ENCODE data around the gene GPX8. TPM values are rescaled to one million over a fixed set of nuclear protein-coding genes. Genes with fewer than 3 reads are reported as not detected.

The GPX8 gene
- total RNA-seq, 1 experiment from 2014 or later, result 37.9 TPM

- H3K14ac ChIP-seq (ENCODE audit: insufficient read depth, low read length), result no peak overlapping the region
- H3T11ph ChIP-seq (ENCODE audit: low read length), result no peak overlapping the region
- H3K27ac ChIP-seq (ENCODE audit: insufficient read length, low read depth, low read length), result no peak overlapping the region
- H3K4me3 Mint-ChIP-seq, result no peak overlapping the region
- no peak overlapping the region for H3K18ac ChIP-seq (ENCODE audit: insufficient read length, low read depth, low read length)
- H3K79me2 ChIP-seq (ENCODE audit: insufficient read depth, low read length), result no peaks in the 10 kb centered on the region
- H3K9ac ChIP-seq (ENCODE audit: extremely low read depth, insufficient read length, low read length), result no peak overlapping the region
- H3K9me3 Mint-ChIP-seq, result no peaks in the 10 kb centered on the region
- H2AK5ac ChIP-seq (ENCODE audit: insufficient read length, low read length), result no peak overlapping the region
- no peak overlapping the region for H4K91ac ChIP-seq (ENCODE audit: insufficient read length, low read depth, low read length)
- H3K79me1 ChIP-seq (ENCODE audit: insufficient read depth, low read depth, low read length, poor library complexity, severe bottlenecking), result no peaks in the 10 kb centered on the region
- no peak overlapping the region for H3K56ac ChIP-seq (ENCODE audit: insufficient read length, low read depth, low read length)
- no peak for TF ChIP-seq CTCF (conservative IDR thresholded peaks at IDR 0.05)
- no peak overlapping the region for H3K4ac ChIP-seq (ENCODE audit: low read depth, low read length)
- H2BK12ac ChIP-seq (ENCODE audit: insufficient read length, low read depth, low read length), result no peak overlapping the region
- no peaks in the 10 kb centered on the region for H3K27me3 ChIP-seq (ENCODE audit: insufficient read depth, low read length)
- H2BK15ac ChIP-seq (ENCODE audit: low read depth, low read length), result no peak overlapping the region
- no peaks in the 10 kb centered on the region for H3K9me3 ChIP-seq (ENCODE audit: control insufficient read depth, low read depth, low read length)
- H3K4me1 ChIP-seq (ENCODE audit: insufficient read depth, low read length), result no peaks in the 10 kb centered on the region
- H3K4me2 ChIP-seq (ENCODE audit: insufficient read depth, insufficient read length, low read length), result no peak overlapping the region
- WGBS (ENCODE audit: extremely low coverage, insufficient read length, low lambda C conversion rate), result no CpG with 5 or more reads among the region's 6 CpGs
- no peak for DNase-seq
- H3K27me3 Mint-ChIP-seq (ENCODE audit: low read depth), result peaks cover 57% of the 10 kb centered on the region
- no peaks in the 10 kb centered on the region for H4K20me1 ChIP-seq (ENCODE audit: control insufficient read depth, insufficient read depth, insufficient read length)
- H3K23me2 ChIP-seq (ENCODE audit: insufficient read length, low read depth, low read length, poor library complexity, severe bottlenecking), result no peaks in the 10 kb centered on the region
- H2BK20ac ChIP-seq (ENCODE audit: low read depth, low read length, poor library complexity, severe bottlenecking), result no peak overlapping the region
- no peak overlapping the region for H2BK120ac ChIP-seq (ENCODE audit: low read depth, low read length, poor library complexity, severe bottlenecking)
- no peak overlapping the region for H2AFZ ChIP-seq (ENCODE audit: low read length)
- no peak overlapping the region for H4K5ac ChIP-seq (ENCODE audit: insufficient read length, low read depth, low read length)
- H3K23ac ChIP-seq (ENCODE audit: insufficient read length, low read depth, low read length), result no peak overlapping the region
- H3K4me1 Mint-ChIP-seq, result no peaks in the 10 kb centered on the region
- no peak overlapping the region for H4K8ac ChIP-seq (replicated peaks; ENCODE audit: insufficient read length, low read depth, low read length)
- H2BK5ac ChIP-seq (ENCODE audit: insufficient read length, low read length), result no peak overlapping the region
- H3K27ac Mint-ChIP-seq, result no peak overlapping the region
- H3K36me3 Mint-ChIP-seq (ENCODE audit: insufficient read depth in 1 of 3, low read depth in 3 of 3), result no peaks in the 10 kb centered on the region
Observed at GRCh38 chr5:55188656-55189540, 28.9 kb downstream of the GPX8 start.

All from H9 (cell line).